SU-DHL-6 (cell line): ENCODE data around the gene CWF19L2.

Experiments used
- H2AFZ ChIP-seq: fragments of 200-600 bp; sonication (generic); 2 replicates; pipeline ENCODE4 v1.6.1; 2014; ENCODE audit warnings: low read depth, mild to moderate bottlenecking, moderate library complexity, mixed read lengths, antibody characterized with exemption, low read length; ENCODE audit not compliant: severe bottlenecking
- H3F3A ChIP-seq: fragments of 200-600 bp; shearing (Covaris generic); 2 replicates; pipeline ENCODE4 v1.6.0; 2016; ENCODE audit warnings: antibody characterized with exemption, mild to moderate bottlenecking; ENCODE audit not compliant: insufficient read depth
- H3K27ac ChIP-seq: fragments of 200-600 bp; sonication (generic); 2 replicates; pipeline ENCODE4 v1.5.1; 2016; ENCODE audit warnings: low read depth, mild to moderate bottlenecking, low read length, moderate library complexity, mixed read lengths
- H3K27me3 ChIP-seq: fragments of 200-600 bp; sonication (generic), shearing (Covaris generic); 2 replicates; pipeline ENCODE4 v1.6.0; 2014; ENCODE audit warnings: mild to moderate bottlenecking, low read length
- H3K36me3 ChIP-seq: fragments of 200-600 bp; sonication (generic); 2 replicates; pipeline ENCODE4 v1.6.1; 2014; ENCODE audit warnings: mild to moderate bottlenecking, low read length, mixed read lengths
- H3K4me2 ChIP-seq: fragments of 300-600, 200-600 bp; shearing (Covaris generic), sonication (generic); 2 replicates; pipeline ENCODE4 v1.6.0; 2014; ENCODE audit warnings: low read length, low read depth, mild to moderate bottlenecking; ENCODE audit not compliant: poor library complexity, severe bottlenecking
- H3K4me3 ChIP-seq: fragments of 200-600 bp; sonication (generic); 2 replicates; pipeline ENCODE4 v1.5.1; 2014; ENCODE audit warnings: antibody characterized with exemption, low read length, mild to moderate bottlenecking, mixed read lengths; ENCODE audit not compliant: insufficient read depth, poor library complexity, severe bottlenecking
- H3K79me2 ChIP-seq: fragments of 200-600 bp; sonication (generic); 2 replicates; pipeline ENCODE4 v1.6.1; 2014; ENCODE audit warnings: mild to moderate bottlenecking, low read length, moderate library complexity; ENCODE audit not compliant: insufficient read depth
- H3K9ac ChIP-seq: fragments of 200-600 bp; sonication (generic); 2 replicates; pipeline ENCODE4 v1.7.0; 2014; ENCODE audit warnings: mild to moderate bottlenecking, low read length
- H3K9me2 ChIP-seq: fragments of 200-600 bp; sonication (generic); replicated peaks from 2 replicates; pipeline ENCODE4 v1.6.1; 2014; ENCODE audit warnings: low read length; ENCODE audit not compliant: insufficient read depth
- H3K9me3 ChIP-seq: fragments of 200-600 bp; sonication (generic); 2 replicates; pipeline ENCODE4 v1.6.1; 2014; ENCODE audit warnings: low read length, mixed read lengths; ENCODE audit not compliant: insufficient read depth
- H4K20me1 ChIP-seq: fragments of 200-600 bp; sonication (generic); 2 replicates; pipeline ENCODE4 v1.6.1; 2014; ENCODE audit warnings: low read depth, mild to moderate bottlenecking, antibody characterized with exemption, low read length, moderate library complexity, mixed read lengths
- CTCF ChIP-seq: fragments of 200-600 bp; sonication (generic); IDR thresholded peaks from one replicate; pipeline ENCODE4 v1.5.1; 2017; ENCODE audit warnings: antibody characterized with exemption, mild to moderate bottlenecking, low read length, moderate library complexity; ENCODE audit not compliant: insufficient read depth, poor library complexity, severe bottlenecking
- EZH2phosphoT487 ChIP-seq: fragments of 200-600 bp; sonication (generic), shearing (Covaris generic); conservative IDR thresholded peaks from 2 replicates; pipeline ENCODE4 v1.6.1; 2018; ENCODE audit warnings: mild to moderate bottlenecking, antibody characterized with exemption, low read length, moderate library complexity, mixed read lengths

CWF19L2 gene

GRCh38 chr11:107331728-107332127, 125.9 kb downstream of the CWF19L2 start:
- Histone ChIP-seq H3K9ac (no peak overlapping the region), H3K36me3 (0 out of 2 replicates have a peak, but pooled peaks cover 2% of the 10 kb centered on the region), H3K27me3 (no peaks in the 10 kb centered on the region), H3K27ac (no peak overlapping the region), H3K4me3 (no peak overlapping the region), H2AFZ (no peak overlapping the region), H3K9me2 (no peaks in the 10 kb centered on the region), H3K79me2 (no peaks in the 10 kb centered on the region), H3F3A (no peaks in the 10 kb centered on the region), H3K4me2 (no peak overlapping the region), H4K20me1 (no peaks in the 10 kb centered on the region), H3K9me3 (no peaks in the 10 kb centered on the region)
- no peak for TF ChIP-seq CTCF
- TF ChIP-seq EZH2phosphoT487, result no peak

- H3K27ac ChIP-seq, result no peak overlapping the region
- H3K4me3 ChIP-seq, result no peak overlapping the region
- no peaks in the 10 kb centered on the region for H3K79me2 ChIP-seq
- no peaks in the 10 kb centered on the region for H3K9me3 ChIP-seq
- H3K36me3 ChIP-seq, result no peaks in the 10 kb centered on the region
- no peaks in the 10 kb centered on the region for H3K9me2 ChIP-seq
- H3F3A ChIP-seq, result no peaks in the 10 kb centered on the region
- no peak overlapping the region for H2AFZ ChIP-seq
- no peak overlapping the region for H3K9ac ChIP-seq
- no peaks in the 10 kb centered on the region for H3K27me3 ChIP-seq
- H4K20me1 ChIP-seq, result no peaks in the 10 kb centered on the region
- TF ChIP-seq CTCF (no peak), EZH2phosphoT487 (no peak)
- H3K4me2 ChIP-seq, result no peak overlapping the region
These were observed 128.5 kb downstream of the CWF19L2 start for GRCh38 chr11:107329164-107329563.

- H3K27me3 ChIP-seq, result no peaks in the 10 kb centered on the region
- H3K9me3 ChIP-seq, result no peaks in the 10 kb centered on the region
- H3K4me3 ChIP-seq, result no peak overlapping the region
- no peak overlapping the region for H2AFZ ChIP-seq
- no peaks in the 10 kb centered on the region for H3K36me3 ChIP-seq
- H3K9ac ChIP-seq, result no peak overlapping the region
- no peaks in the 10 kb centered on the region for H3K9me2 ChIP-seq
- H4K20me1 ChIP-seq, result no peaks in the 10 kb centered on the region
- TF ChIP-seq CTCF, result no peak
- no peaks in the 10 kb centered on the region for H3F3A ChIP-seq
- H3K4me2 ChIP-seq, result no peak overlapping the region
- H3K27ac ChIP-seq, result no peak overlapping the region
- no peaks in the 10 kb centered on the region for H3K79me2 ChIP-seq
These were observed 141.2 kb downstream of the CWF19L2 start for GRCh38 chr11:107316426-107316825.
